MM.1S (cell line): ENCODE measurements around the gene PRM2.

Experiments used
- CTCF ChIP-seq: fragments of 300-600 bp; sonication (generic); IDR thresholded peaks from 2 replicates; pipeline ENCODE4 v1.5.1; 2016; ENCODE audit warnings: antibody characterized with exemption, low read length, mixed read lengths
- EZH2 ChIP-seq: fragments of 300-600 bp; sonication (generic); optimal IDR thresholded peaks from 2 replicates; pipeline ENCODE3; 2017; ENCODE audit warnings: low read depth, mild to moderate bottlenecking, antibody characterized with exemption, low read length, mixed read lengths

GRCh38 chr16:11302977-11303376 is 26.7 kb upstream of the PRM2 start:
- TF ChIP-seq CTCF = no peak
- TF ChIP-seq EZH2 = no peak
